WTC11 (cell line): ENCODE results near the gene PRXL2B. TPM values are rescaled to one million over a fixed set of nuclear protein-coding genes. Genes with fewer than 3 reads are reported as not detected.

ENCODE experiments used
- ATAC-seq: fragments of 200-7000 bp; cut with Tn5 transposase; 2 replicates; pipeline ENCODE4 v1.10.0; 2021; ENCODE audit warnings: mild to moderate bottlenecking, moderate library complexity
- CTCF ChIA-PET: fragments of 300-600 bp; sonication (Branson Sonifier 250); formaldehyde crosslinking; loops from one replicate; lab custom pipeline; 2021; ENCODE audit warnings: antibody characterized with exemption; lab: Charles Lee
- POLR2A ChIA-PET: fragments of 350-600 bp; sonication (Branson Sonifier 250); formaldehyde crosslinking; loops from one replicate; lab custom pipeline; 2021; ENCODE audit warnings: antibody characterized with exemption; lab: Charles Lee
- DNase-seq: peaks from one replicate; pipeline ENCODE4 v3.0.0; 2021; ENCODE audit warnings: low spot score
- H3K27ac Mint-ChIP-seq: 2 replicates; pipeline ENCODE4 v1.8.0; 2021; ENCODE audit warnings: mixed read lengths
- H3K27me3 Mint-ChIP-seq: 2 replicates; pipeline ENCODE4 v1.8.0; 2021; ENCODE audit warnings: low read depth, mild to moderate bottlenecking, moderate library complexity, mixed read lengths
- H3K36me3 Mint-ChIP-seq: 2 replicates; pipeline ENCODE4 v1.8.0; 2021; ENCODE audit warnings: mixed read lengths
- H3K4me1 Mint-ChIP-seq: 2 replicates; pipeline ENCODE4 v1.8.0; 2022; ENCODE audit warnings: mixed read lengths
- H3K4me3 Mint-ChIP-seq: 2 replicates; pipeline ENCODE4 v1.8.0; 2021; ENCODE audit warnings: mild to moderate bottlenecking, moderate library complexity, mixed read lengths
- H3K9me3 Mint-ChIP-seq: 2 replicates; pipeline ENCODE4 v1.8.0; 2021; ENCODE audit warnings: mixed read lengths
- FOXP1 ChIP-seq: sonication (generic); formaldehyde crosslinking; IDR thresholded peaks from 2 replicates; pipeline ENCODE4 v1.8.0; 2022; ENCODE audit warnings: missing genetic modification reagents, mild to moderate bottlenecking, moderate library complexity, borderline replicate concordance
- IRF2 ChIP-seq: sonication (generic); formaldehyde crosslinking; IDR thresholded peaks from 2 replicates; pipeline ENCODE4 v1.8.0; 2022; ENCODE audit warnings: low read depth, missing genetic modification reagents, borderline replicate concordance
- NFATC4 ChIP-seq: fragments of 250-450 bp; sonication (Bioruptor Pico); IDR thresholded peaks from 2 replicates; pipeline ENCODE4 v1.9.0; 2021; ENCODE audit warnings: mild to moderate bottlenecking
- NFYB ChIP-seq: sonication (generic); formaldehyde crosslinking; conservative IDR thresholded peaks from 2 replicates; pipeline ENCODE4 v1.8.0; 2022; ENCODE audit warnings: low read depth, missing genetic modification reagents
- NR2C2 ChIP-seq: sonication (generic); formaldehyde crosslinking; IDR thresholded peaks from 2 replicates; pipeline ENCODE4 v1.8.0; 2022; ENCODE audit warnings: mild to moderate bottlenecking, missing genetic modification reagents
- PREB ChIP-seq: sonication (generic); formaldehyde crosslinking; IDR thresholded peaks from 2 replicates; pipeline ENCODE4 v1.8.1; 2022; ENCODE audit warnings: mild to moderate bottlenecking, missing genetic modification reagents, moderate library complexity, borderline replicate concordance
- TEAD1 ChIP-seq: sonication (generic); formaldehyde crosslinking; IDR thresholded peaks from 2 replicates; pipeline ENCODE4 v1.8.0; 2022; ENCODE audit warnings: mild to moderate bottlenecking, missing genetic modification reagents
- TP53 ChIP-seq: sonication (generic); formaldehyde crosslinking; IDR thresholded peaks from 2 replicates; pipeline ENCODE4 v1.8.1; 2023; ENCODE audit warnings: mild to moderate bottlenecking, missing genetic modification reagents
- USF2 ChIP-seq: sonication (generic); formaldehyde crosslinking; IDR thresholded peaks from 2 replicates; pipeline ENCODE4 v1.8.1; 2023; ENCODE audit warnings: mild to moderate bottlenecking, missing genetic modification reagents, moderate library complexity
- ZNF232 ChIP-seq: sonication (generic); formaldehyde crosslinking; IDR thresholded peaks from 2 replicates; pipeline ENCODE4 v1.8.0; 2022; ENCODE audit warnings: mild to moderate bottlenecking, missing genetic modification reagents
- ZNF317 ChIP-seq: sonication (generic); formaldehyde crosslinking; IDR thresholded peaks from 2 replicates; pipeline ENCODE4 v1.8.1; 2023; ENCODE audit warnings: low read depth, mild to moderate bottlenecking, moderate library complexity, missing genetic modification reagents, borderline replicate concordance
- total RNA-seq: library from RNA; stranded (reverse); gene quantifications from 3 replicates; pipeline ENCODE4 v1.2.3, GENCODE V29; 2021
- TF ChIP-seq, protein P1 (sequence below): sonication (generic); formaldehyde crosslinking; conservative IDR thresholded peaks from 2 replicates; pipeline ENCODE4 v1.8.1; 2023; ENCODE audit warnings: mild to moderate bottlenecking, low read depth, missing genetic modification reagents, moderate library complexity
- TF ChIP-seq, protein P2 (sequence below): sonication (generic); formaldehyde crosslinking; IDR thresholded peaks from 2 replicates; pipeline ENCODE4 v1.8.1; 2023; ENCODE audit warnings: mild to moderate bottlenecking, missing genetic modification reagents
- TF ChIP-seq, protein P3 (sequence below): fragments of 250-450 bp; sonication (Bioruptor Pico); IDR thresholded peaks from 2 replicates; pipeline ENCODE4 v1.8.0; 2021; ENCODE audit warnings: mild to moderate bottlenecking
- TF ChIP-seq, protein P4 (sequence below): sonication (generic); formaldehyde crosslinking; IDR thresholded peaks from 2 replicates; pipeline ENCODE4 v1.8.1; 2023; ENCODE audit warnings: mild to moderate bottlenecking, moderate library complexity, missing genetic modification reagents
- TF ChIP-seq, protein P5 (sequence below): sonication (generic); formaldehyde crosslinking; IDR thresholded peaks from 2 replicates; pipeline ENCODE4 v1.8.1; 2022; ENCODE audit warnings: low read depth, missing genetic modification reagents, borderline replicate concordance

The PRXL2B gene
- total RNA-seq, 1 experiment from 2014 or later = 50.3 TPM

- H3K27ac Mint-ChIP-seq = no peak overlapping the region
- POLR2A ChIA-PET = no interaction called here
- ATAC-seq = no peak
- no peak overlapping the region for H3K4me3 Mint-ChIP-seq
- TF ChIP-seq, protein P1, sequence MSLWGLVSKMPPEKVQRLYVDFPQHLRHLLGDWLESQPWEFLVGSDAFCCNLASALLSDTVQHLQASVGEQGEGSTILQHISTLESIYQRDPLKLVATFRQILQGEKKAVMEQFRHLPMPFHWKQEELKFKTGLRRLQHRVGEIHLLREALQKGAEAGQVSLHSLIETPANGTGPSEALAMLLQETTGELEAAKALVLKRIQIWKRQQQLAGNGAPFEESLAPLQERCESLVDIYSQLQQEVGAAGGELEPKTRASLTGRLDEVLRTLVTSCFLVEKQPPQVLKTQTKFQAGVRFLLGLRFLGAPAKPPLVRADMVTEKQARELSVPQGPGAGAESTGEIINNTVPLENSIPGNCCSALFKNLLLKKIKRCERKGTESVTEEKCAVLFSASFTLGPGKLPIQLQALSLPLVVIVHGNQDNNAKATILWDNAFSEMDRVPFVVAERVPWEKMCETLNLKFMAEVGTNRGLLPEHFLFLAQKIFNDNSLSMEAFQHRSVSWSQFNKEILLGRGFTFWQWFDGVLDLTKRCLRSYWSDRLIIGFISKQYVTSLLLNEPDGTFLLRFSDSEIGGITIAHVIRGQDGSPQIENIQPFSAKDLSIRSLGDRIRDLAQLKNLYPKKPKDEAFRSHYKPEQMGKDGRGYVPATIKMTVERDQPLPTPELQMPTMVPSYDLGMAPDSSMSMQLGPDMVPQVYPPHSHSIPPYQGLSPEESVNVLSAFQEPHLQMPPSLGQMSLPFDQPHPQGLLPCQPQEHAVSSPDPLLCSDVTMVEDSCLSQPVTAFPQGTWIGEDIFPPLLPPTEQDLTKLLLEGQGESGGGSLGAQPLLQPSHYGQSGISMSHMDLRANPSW = no peak
- TF ChIP-seq ZNF317 (CRISPR knock-in tag) (no peak), IRF2 (CRISPR knock-in tag) (no peak)
- peaks cover 64% of the 10 kb centered on the region for H3K27me3 Mint-ChIP-seq
- DNase-seq = no peak
- H3K4me1 Mint-ChIP-seq = 0 out of 2 replicates have a peak, but pooled peaks cover 2% of the 10 kb centered on the region
- CTCF ChIA-PET = no interaction called here
- peaks cover 25% of the 10 kb centered on the region for H3K9me3 Mint-ChIP-seq
- peaks cover 30% of the 10 kb centered on the region for H3K36me3 Mint-ChIP-seq
Observed at GRCh38 chr1:2632051-2632430, 45.5 kb downstream of the PRXL2B start.

DNA sequence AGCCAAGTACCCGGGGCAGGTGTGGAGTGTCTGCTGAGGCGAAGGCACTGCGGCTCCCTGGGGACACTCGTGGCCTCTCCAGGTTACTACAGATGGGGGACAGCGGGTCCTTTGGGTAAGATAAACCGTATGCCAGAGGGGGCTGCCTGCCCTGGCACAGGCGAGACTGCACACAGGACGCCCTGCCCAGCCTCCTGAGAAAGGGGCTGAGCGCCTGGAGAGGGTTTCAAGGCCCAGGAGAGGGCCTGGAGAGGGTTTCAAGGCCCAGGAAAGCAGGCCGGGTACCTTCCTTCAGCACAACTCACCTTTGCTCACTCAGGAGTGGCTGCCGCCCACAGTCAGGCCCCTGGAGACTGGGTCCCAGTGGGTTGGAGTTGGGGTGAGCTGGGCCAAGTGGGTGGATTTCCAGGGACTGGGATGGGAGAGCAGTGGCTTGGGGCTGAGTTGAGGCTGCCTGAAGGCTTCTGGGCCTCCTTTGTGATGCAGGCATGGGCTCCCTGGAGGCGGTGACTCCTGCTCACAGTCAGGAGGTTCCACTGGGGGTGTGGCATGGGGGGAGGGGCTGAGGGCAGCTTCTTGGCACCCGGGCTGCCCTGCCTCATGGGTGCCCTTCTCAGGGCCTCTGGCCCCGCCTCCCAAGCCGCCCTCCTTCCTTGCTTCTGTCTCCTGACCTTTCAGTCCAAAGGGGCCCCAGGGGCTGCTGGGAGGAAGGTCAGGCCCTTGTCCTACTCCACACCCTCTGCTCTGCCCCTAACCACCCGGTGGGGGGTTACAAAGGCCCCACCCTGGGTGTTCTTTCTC is 46.2 kb downstream of the PRXL2B start, which contains the start of gene MMEL1:
Gene MMEL1 (minus strand): TSS at position 456 of the 801 bp plus-strand sequence. CDS start 3,532 bp downstream, outside the sequence.
- ATAC-seq = no peak
- H3K27ac Mint-ChIP-seq = no peak within 1 kb of the TSS

GRCh38 chr1:2633366-2633935 is 46.9 kb downstream of the PRXL2B start:
- POLR2A ChIA-PET = no interaction called here
- TF ChIP-seq NR2C2 (CRISPR knock-in tag) (no peak), NFATC4 (CRISPR knock-in tag) (no peak), USF2 (no peak), FOXP1 (CRISPR knock-in tag) (no peak), ZNF232 (CRISPR knock-in tag) (no peak), TEAD1 (CRISPR knock-in tag) (no peak), NFYB (no peak)
- TF ChIP-seq, protein P2, sequence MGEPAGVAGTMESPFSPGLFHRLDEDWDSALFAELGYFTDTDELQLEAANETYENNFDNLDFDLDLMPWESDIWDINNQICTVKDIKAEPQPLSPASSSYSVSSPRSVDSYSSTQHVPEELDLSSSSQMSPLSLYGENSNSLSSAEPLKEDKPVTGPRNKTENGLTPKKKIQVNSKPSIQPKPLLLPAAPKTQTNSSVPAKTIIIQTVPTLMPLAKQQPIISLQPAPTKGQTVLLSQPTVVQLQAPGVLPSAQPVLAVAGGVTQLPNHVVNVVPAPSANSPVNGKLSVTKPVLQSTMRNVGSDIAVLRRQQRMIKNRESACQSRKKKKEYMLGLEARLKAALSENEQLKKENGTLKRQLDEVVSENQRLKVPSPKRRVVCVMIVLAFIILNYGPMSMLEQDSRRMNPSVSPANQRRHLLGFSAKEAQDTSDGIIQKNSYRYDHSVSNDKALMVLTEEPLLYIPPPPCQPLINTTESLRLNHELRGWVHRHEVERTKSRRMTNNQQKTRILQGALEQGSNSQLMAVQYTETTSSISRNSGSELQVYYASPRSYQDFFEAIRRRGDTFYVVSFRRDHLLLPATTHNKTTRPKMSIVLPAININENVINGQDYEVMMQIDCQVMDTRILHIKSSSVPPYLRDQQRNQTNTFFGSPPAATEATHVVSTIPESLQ (CRISPR knock-in tag) = no peak
- TF ChIP-seq, protein P3, sequence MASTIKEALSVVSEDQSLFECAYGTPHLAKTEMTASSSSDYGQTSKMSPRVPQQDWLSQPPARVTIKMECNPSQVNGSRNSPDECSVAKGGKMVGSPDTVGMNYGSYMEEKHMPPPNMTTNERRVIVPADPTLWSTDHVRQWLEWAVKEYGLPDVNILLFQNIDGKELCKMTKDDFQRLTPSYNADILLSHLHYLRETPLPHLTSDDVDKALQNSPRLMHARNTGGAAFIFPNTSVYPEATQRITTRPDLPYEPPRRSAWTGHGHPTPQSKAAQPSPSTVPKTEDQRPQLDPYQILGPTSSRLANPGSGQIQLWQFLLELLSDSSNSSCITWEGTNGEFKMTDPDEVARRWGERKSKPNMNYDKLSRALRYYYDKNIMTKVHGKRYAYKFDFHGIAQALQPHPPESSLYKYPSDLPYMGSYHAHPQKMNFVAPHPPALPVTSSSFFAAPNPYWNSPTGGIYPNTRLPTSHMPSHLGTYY (CRISPR knock-in tag) = no peak

More for the DNA sequence above, 46.2 kb downstream of the PRXL2B start, which contains the start of gene MMEL1:
- 0 out of 2 replicates have a peak, but pooled peaks cover 2% of the 10 kb centered on the region for H3K4me1 Mint-ChIP-seq
- no peak within 1 kb of the TSS for H3K4me3 Mint-ChIP-seq
- ChIA-PET POLR2A (no interaction called here), CTCF (interaction anchor here (0.8 kb wide), 2 partner anchors 92 to 218 kb away, joined by 3 to 5 read pairs; no protein-coding TSS in a partner anchor)
- H3K9me3 Mint-ChIP-seq = peaks cover 30% of the 10 kb centered on the region
- TF ChIP-seq PREB (no peak), TP53 (CRISPR knock-in tag) (no peak)
- TF ChIP-seq, protein P4, sequence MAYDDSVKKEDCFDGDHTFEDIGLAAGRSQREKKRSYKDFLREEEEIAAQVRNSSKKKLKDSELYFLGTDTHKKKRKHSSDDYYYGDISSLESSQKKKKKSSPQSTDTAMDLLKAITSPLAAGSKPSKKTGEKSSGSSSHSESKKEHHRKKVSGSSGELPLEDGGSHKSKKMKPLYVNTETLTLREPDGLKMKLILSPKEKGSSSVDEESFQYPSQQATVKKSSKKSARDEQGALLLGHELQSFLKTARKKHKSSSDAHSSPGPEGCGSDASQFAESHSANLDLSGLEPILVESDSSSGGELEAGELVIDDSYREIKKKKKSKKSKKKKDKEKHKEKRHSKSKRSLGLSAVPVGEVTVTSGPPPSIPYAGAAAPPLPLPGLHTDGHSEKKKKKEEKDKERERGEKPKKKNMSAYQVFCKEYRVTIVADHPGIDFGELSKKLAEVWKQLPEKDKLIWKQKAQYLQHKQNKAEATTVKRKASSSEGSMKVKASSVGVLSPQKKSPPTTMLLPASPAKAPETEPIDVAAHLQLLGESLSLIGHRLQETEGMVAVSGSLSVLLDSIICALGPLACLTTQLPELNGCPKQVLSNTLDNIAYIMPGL = no peak
- TF ChIP-seq, protein P5, sequence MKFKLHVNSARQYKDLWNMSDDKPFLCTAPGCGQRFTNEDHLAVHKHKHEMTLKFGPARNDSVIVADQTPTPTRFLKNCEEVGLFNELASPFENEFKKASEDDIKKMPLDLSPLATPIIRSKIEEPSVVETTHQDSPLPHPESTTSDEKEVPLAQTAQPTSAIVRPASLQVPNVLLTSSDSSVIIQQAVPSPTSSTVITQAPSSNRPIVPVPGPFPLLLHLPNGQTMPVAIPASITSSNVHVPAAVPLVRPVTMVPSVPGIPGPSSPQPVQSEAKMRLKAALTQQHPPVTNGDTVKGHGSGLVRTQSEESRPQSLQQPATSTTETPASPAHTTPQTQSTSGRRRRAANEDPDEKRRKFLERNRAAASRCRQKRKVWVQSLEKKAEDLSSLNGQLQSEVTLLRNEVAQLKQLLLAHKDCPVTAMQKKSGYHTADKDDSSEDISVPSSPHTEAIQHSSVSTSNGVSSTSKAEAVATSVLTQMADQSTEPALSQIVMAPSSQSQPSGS = no peak
- peaks cover 31% of the 10 kb centered on the region for H3K36me3 Mint-ChIP-seq
- H3K27me3 Mint-ChIP-seq = peaks cover 64% of the 10 kb centered on the region
- DNase-seq = no peak

More at GRCh38 chr1:2633366-2633935, 46.9 kb downstream of the PRXL2B start:
- Mint-ChIP-seq H3K36me3 (peaks cover 31% of the 10 kb centered on the region), H3K27ac (no peak overlapping the region), H3K4me1 (0 out of 2 replicates have a peak, but pooled peaks cover 2% of the 10 kb centered on the region), H3K4me3 (no peak overlapping the region), H3K27me3 (peaks cover 64% of the 10 kb centered on the region), H3K9me3 (peaks cover 30% of the 10 kb centered on the region)
- CTCF ChIA-PET = interaction anchor here (0.8 kb wide), 2 partner anchors 93 to 219 kb away, joined by 3 to 5 read pairs; no protein-coding TSS in a partner anchor
- DNase-seq (no peak), ATAC-seq (no peak)
